Omental fat pad (tissue), 4 donors: Measurements from ENCODE around the gene SYNJ2. TPM values are rescaled to one million over a fixed set of nuclear protein-coding genes. Genes with fewer than 3 reads are reported as not detected.

ENCODE experiments used
- ATAC-seq: fragments of 150-250 bp; one replicate; pipeline ENCODE4 v1.9.1; 2016; ENCODE audit warnings: mild to moderate bottlenecking, moderate library complexity; ENCODE audit not compliant: low FRiP score
- DNase-seq: peaks from one replicate; pipeline ENCODE4 v3.0.0-alpha.2; 2019; ENCODE audit warnings: low spot score
- total RNA-seq, 4 donors: library from RNA; depleted of rRNA; stranded (reverse); fragments of >200 nt; gene quantifications; one replicate each; pipeline ENCODE4 v1.1.0, GENCODE V29; 2016
- TF ChIP-seq, protein P1 (sequence below), 3 donors: fragments of 450-650 bp; IDR thresholded peaks; one replicate each; pipeline ENCODE4 v1.5.1; 2016 to 2017; ENCODE audit warnings: antibody characterized with exemption in 3 of 3, mild to moderate bottlenecking in 3 of 3, moderate library complexity in 2 of 3

The SYNJ2 gene
- total RNA-seq, 4 donors from 2014 or later, result 2.3 to 27.6 (median 6.4) TPM

GRCh38 chr6:157995458-157995857, 13.8 kb downstream of the SYNJ2 start:
- ATAC-seq (no peak), DNase-seq (no peak)
- TF ChIP-seq, protein P1, sequence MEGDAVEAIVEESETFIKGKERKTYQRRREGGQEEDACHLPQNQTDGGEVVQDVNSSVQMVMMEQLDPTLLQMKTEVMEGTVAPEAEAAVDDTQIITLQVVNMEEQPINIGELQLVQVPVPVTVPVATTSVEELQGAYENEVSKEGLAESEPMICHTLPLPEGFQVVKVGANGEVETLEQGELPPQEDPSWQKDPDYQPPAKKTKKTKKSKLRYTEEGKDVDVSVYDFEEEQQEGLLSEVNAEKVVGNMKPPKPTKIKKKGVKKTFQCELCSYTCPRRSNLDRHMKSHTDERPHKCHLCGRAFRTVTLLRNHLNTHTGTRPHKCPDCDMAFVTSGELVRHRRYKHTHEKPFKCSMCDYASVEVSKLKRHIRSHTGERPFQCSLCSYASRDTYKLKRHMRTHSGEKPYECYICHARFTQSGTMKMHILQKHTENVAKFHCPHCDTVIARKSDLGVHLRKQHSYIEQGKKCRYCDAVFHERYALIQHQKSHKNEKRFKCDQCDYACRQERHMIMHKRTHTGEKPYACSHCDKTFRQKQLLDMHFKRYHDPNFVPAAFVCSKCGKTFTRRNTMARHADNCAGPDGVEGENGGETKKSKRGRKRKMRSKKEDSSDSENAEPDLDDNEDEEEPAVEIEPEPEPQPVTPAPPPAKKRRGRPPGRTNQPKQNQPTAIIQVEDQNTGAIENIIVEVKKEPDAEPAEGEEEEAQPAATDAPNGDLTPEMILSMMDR (IDR thresholded peaks at IDR 0.05), result no peak

DNA sequence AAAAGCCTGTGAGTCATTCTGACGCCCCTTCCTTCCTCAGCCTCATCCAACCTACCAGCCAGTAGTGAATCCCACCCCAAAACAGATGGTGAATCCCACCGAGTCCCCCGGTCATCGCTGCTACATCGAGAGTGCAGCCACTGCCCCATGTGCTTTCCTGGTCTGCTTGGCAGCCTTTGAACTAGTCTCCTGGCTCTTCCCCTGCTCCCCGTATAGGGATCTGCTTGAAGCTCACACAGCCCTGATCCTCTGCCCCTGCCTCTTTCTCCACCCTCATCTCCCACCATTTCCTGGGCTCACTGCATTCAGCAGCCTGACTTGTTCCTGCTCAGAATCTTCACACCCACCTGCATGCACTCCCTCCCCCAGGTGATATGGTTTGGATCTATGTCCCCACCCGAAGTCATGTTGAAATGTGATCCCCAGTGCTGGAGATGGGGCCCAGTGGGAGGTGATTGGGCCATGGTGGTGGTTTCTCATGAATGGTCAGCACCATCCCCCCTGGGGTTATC, 14.6 kb downstream of the SYNJ2 start:
- TF ChIP-seq, protein P1 (IDR thresholded peaks at IDR 0.05), result no peak
- DNase-seq, result no peak
- ATAC-seq, result no peak

- ATAC-seq, result no peak
- DNase-seq, result no peak
- TF ChIP-seq, protein P1 (IDR thresholded peaks at IDR 0.05), result no peak
These were observed 15.4 kb downstream of the SYNJ2 start for GRCh38 chr6:157996918-157997702.

GRCh38 chr6:157997893-157998608, 16.4 kb downstream of the SYNJ2 start:
- ATAC-seq, result no peak
- TF ChIP-seq, protein P1 (IDR thresholded peaks at IDR 0.05), result no peak
- no peak for DNase-seq

DNA sequence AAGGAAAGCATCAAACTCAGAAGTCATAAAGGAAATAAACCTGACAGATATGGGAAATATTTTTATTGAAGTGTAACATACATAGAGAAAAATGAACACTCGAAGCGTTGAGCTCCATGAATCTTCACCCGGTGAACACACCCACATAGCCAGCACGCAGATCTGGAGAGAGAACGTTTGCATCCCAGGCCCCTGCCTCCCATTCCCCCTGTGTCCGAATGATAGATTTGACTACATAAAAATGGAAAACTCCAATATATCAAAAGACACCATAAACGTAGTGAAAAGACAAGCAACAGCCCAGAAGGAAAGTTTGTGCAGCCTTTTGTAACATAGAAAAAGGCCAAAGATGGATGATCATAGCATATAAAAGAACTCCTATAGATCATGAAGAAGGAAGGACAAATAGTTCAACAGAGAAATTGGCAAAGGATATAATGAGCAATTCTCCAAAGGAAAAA, 17.1 kb downstream of the SYNJ2 start:
- TF ChIP-seq, protein P1 (IDR thresholded peaks at IDR 0.05), result no peak
- DNase-seq (no peak), ATAC-seq (no peak)

DNA sequence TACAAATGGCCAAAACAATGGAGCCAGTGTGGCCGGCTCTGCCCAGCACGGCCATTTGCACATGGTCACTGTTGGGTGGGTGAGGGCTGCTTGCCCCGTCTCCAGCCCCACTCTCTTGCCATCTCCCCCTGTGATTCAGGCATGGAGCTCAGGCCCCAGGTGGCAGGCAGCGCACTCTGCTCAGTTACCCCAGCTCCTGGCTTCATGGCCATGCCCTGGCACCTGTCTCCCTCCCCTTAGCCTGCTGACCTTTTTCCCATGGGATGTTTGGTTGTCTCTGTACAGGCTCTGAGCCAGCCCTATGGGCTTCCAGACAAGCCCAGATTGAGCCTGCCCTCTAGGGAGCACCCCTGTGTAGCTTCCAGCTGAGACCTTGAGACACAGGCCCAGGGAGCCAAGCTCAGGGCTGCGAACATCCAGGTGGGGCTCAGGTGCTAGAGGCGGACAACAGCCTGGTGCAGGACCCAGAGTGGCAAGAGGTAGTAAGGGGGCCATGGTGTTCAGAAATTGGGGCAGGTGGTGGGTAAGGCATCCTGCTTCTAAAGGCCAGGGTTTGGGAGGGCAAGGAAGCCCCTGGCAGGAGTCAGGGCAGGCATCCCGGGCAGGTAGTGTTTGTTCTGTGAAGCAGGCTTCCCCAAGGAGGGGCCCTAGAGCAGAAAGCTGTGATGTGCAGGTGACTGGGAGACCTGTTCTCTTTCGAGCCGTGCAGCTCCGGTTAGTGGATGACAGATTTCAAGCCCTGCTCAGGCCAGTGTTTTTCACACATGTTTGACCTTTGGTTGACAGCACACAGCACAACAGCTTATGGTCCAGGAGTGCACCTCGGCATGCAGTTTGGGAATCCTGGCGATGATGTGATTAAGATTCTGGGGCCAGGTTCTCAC, 17.7 kb downstream of the SYNJ2 start:
- no peak for DNase-seq
- ATAC-seq, result no peak
- TF ChIP-seq, protein P1 (IDR thresholded peaks at IDR 0.05), result no peak
